Endodermal cell (in vitro differentiated cells): ENCODE measurements around the gene PRKCA. TPM values are rescaled to one million over a fixed set of nuclear protein-coding genes. Genes with fewer than 3 reads are reported as not detected.
A peak's percentile ranks its signal among the peaks of the same experiment; 100 is the strongest.

Experiments
- DNase-seq: peaks from one replicate; pipeline ENCODE4 v3.0.0-alpha.2; 2017
- H3K27ac ChIP-seq: 2 replicates; pipeline ENCODE4 v1.5.1; 2013; ENCODE audit warnings: mild to moderate bottlenecking, low read depth, low read length, moderate library complexity
- H3K27me3 ChIP-seq: 2 replicates; pipeline ENCODE4 v1.6.1; 2013; ENCODE audit warnings: mild to moderate bottlenecking, low read length, moderate library complexity; ENCODE audit not compliant: insufficient read depth, control insufficient read depth, poor library complexity, severe bottlenecking
- H3K36me3 ChIP-seq: 2 replicates; pipeline ENCODE4 v1.7.0; 2013; ENCODE audit warnings: mild to moderate bottlenecking, low read length, moderate library complexity; ENCODE audit not compliant: control insufficient read depth, insufficient read depth
- H3K4me1 ChIP-seq: one replicate; pipeline ENCODE4 v1.7.0; 2013; ENCODE audit warnings: low read length; ENCODE audit not compliant: control insufficient read depth, insufficient read depth
- H3K4me3 ChIP-seq: 2 replicates; pipeline ENCODE4 v1.5.1; 2013; ENCODE audit warnings: mild to moderate bottlenecking, low read length, moderate library complexity
- H3K9ac ChIP-seq: 2 replicates; pipeline ENCODE4 v1.6.1; 2013; ENCODE audit warnings: mild to moderate bottlenecking, low read length, moderate library complexity; ENCODE audit not compliant: poor library complexity, severe bottlenecking; ENCODE audit errors: extremely low read depth
- H3K9me3 ChIP-seq: 2 replicates; pipeline ENCODE4 v1.6.1; 2013; ENCODE audit warnings: mild to moderate bottlenecking, low read length, moderate library complexity; ENCODE audit not compliant: control insufficient read depth
- H3K27ac Mint-ChIP-seq: 2 replicates; pipeline ENCODE4 v1.8.0; 2020; ENCODE audit warnings: mixed read lengths
- H3K27me3 Mint-ChIP-seq: 2 replicates; pipeline ENCODE4 v1.8.0; 2021; ENCODE audit warnings: mild to moderate bottlenecking, mixed read lengths; ENCODE audit not compliant: insufficient read depth
- H3K36me3 Mint-ChIP-seq: 2 replicates; pipeline ENCODE4 v1.8.0; 2020; ENCODE audit warnings: low read depth, mixed read lengths
- H3K4me1 Mint-ChIP-seq: 2 replicates; pipeline ENCODE4 v1.8.0; 2020; ENCODE audit warnings: mixed read lengths
- H3K4me3 Mint-ChIP-seq: 2 replicates; pipeline ENCODE4 v1.8.0; 2020; ENCODE audit warnings: mild to moderate bottlenecking, moderate library complexity, mixed read lengths
- H3K9me3 Mint-ChIP-seq: 2 replicates; pipeline ENCODE4 v1.8.0; 2020; ENCODE audit warnings: mild to moderate bottlenecking, mixed read lengths
- WGBS, 2 experiments: methylation state at CpG; one replicate each; pipeline versions ENCODE4 v1.1.5 to v1.1.7; 2013; ENCODE audit warnings: missing lambda C conversion rate in 2 of 2, mixed read lengths in 1 of 2; ENCODE audit not compliant: insufficient coverage in 1 of 2, insufficient read length in 1 of 2; 5-methylcytosine and 5-hydroxymethylcytosine counted together
- total RNA-seq, 2 donors: library from RNA; stranded (reverse); fragmentation: NEBNext Ultra II Directional in 1 of 2; extraction: Animal tissue kit (Norgen Biotek cat#: 25700) in 1 of 2; gene quantifications; 2 replicates in 1 of 2; 3 replicates in 1 of 2; pipeline ENCODE4 v1.2.1, GENCODE V29; 2021
- TF ChIP-seq, protein P1 (sequence below): fragments of 200-600 bp; sonication (generic); conservative IDR thresholded peaks from 2 replicates; pipeline ENCODE4 v1.5.0; 2021; ENCODE audit warnings: antibody characterized with exemption, mild to moderate bottlenecking

Gene PRKCA
- total RNA-seq, 2 donors from 2014 or later = 8.7 to 14.6 TPM

DNA sequence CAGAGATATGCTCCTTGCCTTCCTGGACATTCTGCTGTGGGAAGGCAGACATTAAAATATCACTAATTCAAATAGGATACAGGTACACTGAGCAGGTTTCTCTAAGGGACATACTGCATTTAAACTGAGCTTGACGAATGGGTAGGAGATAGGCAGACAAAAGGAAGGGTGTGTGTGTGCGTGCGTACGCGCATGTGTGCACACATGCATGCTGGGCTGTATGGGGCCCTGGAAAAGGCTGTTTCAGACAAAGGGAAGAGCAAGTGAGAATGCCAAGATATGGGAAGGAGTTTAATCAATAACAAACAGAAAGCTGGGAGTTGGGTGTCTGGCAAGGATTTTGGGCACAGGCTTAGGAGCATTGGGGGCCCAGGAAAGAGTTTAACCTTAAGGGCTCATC, 196.2 kb downstream of the PRKCA start:
- WGBS, 2 experiments = 95 to 96% methylated on average over 5 of the region's 5 CpGs

DNA sequence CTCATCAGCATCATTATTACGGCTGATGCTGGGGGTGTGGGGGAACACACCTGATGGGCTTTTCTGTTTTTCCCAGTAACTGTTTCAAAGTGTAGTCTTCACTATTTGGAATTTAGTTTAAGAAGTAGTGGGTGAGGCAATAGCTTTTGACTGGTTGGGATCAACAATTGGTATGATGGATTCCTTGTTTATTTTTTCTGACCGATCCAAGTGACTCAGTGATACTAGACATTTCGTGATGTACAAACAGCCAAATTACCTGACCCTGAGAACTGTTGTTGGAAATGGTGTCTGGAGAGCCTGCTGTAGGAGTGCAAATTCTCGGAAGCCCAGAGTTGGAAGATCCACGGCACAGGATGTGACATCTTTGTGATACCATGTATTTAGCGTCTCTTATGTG, 204.2 kb downstream of the PRKCA start:
- H3K27me3 Mint-ChIP-seq = no peaks in the 10 kb centered on the region
- no peaks in the 10 kb centered on the region for H3K9me3 ChIP-seq
- no peak overlapping the region for H3K27ac Mint-ChIP-seq
- 92 to 95% methylated on average over 3 to 6 of the region's 6 CpGs for WGBS, 2 experiments
- no peak overlapping the region for H3K4me3 Mint-ChIP-seq
- no peaks in the 10 kb centered on the region for H3K36me3 Mint-ChIP-seq
- H3K4me1 Mint-ChIP-seq = peaks cover 6% of the 10 kb centered on the region
- no peak overlapping the region for H3K9ac ChIP-seq
- no peaks in the 10 kb centered on the region for H3K27me3 ChIP-seq
- H3K4me3 ChIP-seq = no peak overlapping the region
- H3K4me1 ChIP-seq = no peaks in the 10 kb centered on the region
- TF ChIP-seq, protein P1, sequence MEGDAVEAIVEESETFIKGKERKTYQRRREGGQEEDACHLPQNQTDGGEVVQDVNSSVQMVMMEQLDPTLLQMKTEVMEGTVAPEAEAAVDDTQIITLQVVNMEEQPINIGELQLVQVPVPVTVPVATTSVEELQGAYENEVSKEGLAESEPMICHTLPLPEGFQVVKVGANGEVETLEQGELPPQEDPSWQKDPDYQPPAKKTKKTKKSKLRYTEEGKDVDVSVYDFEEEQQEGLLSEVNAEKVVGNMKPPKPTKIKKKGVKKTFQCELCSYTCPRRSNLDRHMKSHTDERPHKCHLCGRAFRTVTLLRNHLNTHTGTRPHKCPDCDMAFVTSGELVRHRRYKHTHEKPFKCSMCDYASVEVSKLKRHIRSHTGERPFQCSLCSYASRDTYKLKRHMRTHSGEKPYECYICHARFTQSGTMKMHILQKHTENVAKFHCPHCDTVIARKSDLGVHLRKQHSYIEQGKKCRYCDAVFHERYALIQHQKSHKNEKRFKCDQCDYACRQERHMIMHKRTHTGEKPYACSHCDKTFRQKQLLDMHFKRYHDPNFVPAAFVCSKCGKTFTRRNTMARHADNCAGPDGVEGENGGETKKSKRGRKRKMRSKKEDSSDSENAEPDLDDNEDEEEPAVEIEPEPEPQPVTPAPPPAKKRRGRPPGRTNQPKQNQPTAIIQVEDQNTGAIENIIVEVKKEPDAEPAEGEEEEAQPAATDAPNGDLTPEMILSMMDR = no peak
- no peaks in the 10 kb centered on the region for H3K36me3 ChIP-seq
- no peak for DNase-seq
- H3K27ac ChIP-seq = no peak overlapping the region
- H3K9me3 Mint-ChIP-seq = no peaks in the 10 kb centered on the region

More for the DNA sequence above, 196.2 kb downstream of the PRKCA start:
- Mint-ChIP-seq H3K4me3 (no peak overlapping the region), H3K36me3 (no peaks in the 10 kb centered on the region), H3K27ac (no peak overlapping the region), H3K27me3 (no peaks in the 10 kb centered on the region), H3K9me3 (no peaks in the 10 kb centered on the region), H3K4me1 (peaks cover 7% of the 10 kb centered on the region)
- no peak overlapping the region for H3K4me3 ChIP-seq
- no peak overlapping the region for H3K9ac ChIP-seq
- no peaks in the 10 kb centered on the region for H3K4me1 ChIP-seq
- no peaks in the 10 kb centered on the region for H3K9me3 ChIP-seq
- no peaks in the 10 kb centered on the region for H3K36me3 ChIP-seq
- no peak for DNase-seq
- no peaks in the 10 kb centered on the region for H3K27me3 ChIP-seq
- TF ChIP-seq, protein P1 = no peak
- H3K27ac ChIP-seq = no peak overlapping the region

DNA sequence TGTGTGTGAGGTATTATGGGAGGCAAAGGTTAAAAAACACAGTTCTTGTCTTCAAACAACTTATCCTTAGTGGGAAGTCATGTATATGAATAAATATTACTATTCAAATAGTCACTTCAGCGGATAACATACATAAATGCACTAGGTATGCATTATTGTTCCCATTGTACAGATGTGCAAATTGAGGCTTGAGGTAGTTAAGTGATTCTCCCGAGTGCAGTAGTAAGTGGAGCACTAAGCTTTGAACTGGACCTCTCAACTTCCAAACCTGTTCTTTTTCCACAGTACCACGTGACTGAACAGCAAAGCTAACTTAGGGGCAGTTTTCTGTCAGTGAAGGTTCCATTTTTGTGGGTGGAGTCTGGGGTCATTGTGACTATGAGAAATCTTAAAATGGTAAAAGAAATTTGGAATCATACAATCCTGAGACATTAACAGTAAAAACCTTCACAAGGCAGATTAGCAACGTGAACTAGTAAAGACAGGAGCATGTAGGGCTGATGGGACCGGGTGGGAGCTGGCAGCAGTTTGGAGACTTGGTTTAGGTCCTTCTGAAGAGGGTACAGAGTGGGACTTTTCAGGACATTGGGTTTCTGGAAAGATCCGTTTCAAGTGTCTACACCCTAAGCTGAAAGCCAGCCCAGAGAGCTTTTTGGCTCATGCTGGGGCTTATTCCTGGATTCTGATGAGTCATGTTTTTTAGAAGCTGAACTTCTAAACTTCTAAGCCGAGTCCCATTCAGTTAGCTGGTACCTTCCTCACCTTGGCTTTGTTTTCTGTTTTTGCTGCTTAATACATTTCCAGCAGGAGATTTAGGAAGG, 204.9 kb downstream of the PRKCA start:
- peaks cover 6% of the 10 kb centered on the region for H3K4me1 Mint-ChIP-seq
- H3K36me3 Mint-ChIP-seq = no peaks in the 10 kb centered on the region
- DNase-seq = no peak
- Histone ChIP-seq H3K4me3 (no peak overlapping the region), H3K9ac (no peak overlapping the region), H3K9me3 (no peaks in the 10 kb centered on the region), H3K27me3 (no peaks in the 10 kb centered on the region), H3K4me1 (no peaks in the 10 kb centered on the region), H3K27ac (no peak overlapping the region), H3K36me3 (no peaks in the 10 kb centered on the region)
- no peak overlapping the region for H3K4me3 Mint-ChIP-seq
- no peaks in the 10 kb centered on the region for H3K27me3 Mint-ChIP-seq
- 86 to 94% methylated on average over 4 to 6 of the region's 7 CpGs for WGBS, 2 experiments
- H3K27ac Mint-ChIP-seq = peak overlapping the region; percentile 11
- TF ChIP-seq, protein P1 = no peak
- H3K9me3 Mint-ChIP-seq = no peaks in the 10 kb centered on the region
